ENCODE measurements around the gene BCL2. TPM values are rescaled to one million over a fixed set of nuclear protein-coding genes. Genes with fewer than 3 reads are reported as not detected.

BCL2 gene
- total RNA-seq, 1 experiment from 2014 or later, result 2.9 TPM

DNA sequence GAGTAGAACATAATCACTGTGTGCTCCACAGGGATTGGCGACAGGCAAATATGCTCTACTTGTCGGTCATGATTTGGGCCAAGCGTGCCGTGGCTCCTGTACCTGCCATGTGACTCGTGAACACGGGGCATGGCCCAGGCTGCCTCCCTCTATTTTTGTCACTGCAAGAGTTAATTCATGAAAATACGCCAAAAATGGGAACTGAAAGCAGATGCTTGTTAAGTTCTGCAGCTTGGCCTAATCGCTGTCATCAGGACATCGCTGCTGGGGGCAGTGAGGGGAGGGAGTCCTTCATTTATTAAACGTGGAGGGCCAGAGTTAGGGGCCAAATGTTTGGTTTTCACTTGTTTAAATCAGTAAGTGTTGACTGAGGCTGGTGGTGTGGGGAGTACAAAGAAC, 177.8 kb downstream of the BCL2 start:
- no peak overlapping the region for H3K27ac Mint-ChIP-seq (ENCODE audit: unreplicated experiment)
- H3K27me3 Mint-ChIP-seq (ENCODE audit: unreplicated experiment), result peaks cover 76% of the 10 kb centered on the region
- no peak for DNase-seq
- intact Hi-C loops (cut with micrococcal nuclease; ENCODE audit: unreplicated experiment), result no loop called here
- H3K4me3 Mint-ChIP-seq (ENCODE audit: low read depth, unreplicated experiment), result no peak overlapping the region
- no peaks in the 10 kb centered on the region for H3K36me3 Mint-ChIP-seq (ENCODE audit: insufficient read depth, unreplicated experiment)
- no peak for TF ChIP-seq CTCF (IDR thresholded peaks at IDR 0.05; ENCODE audit: unreplicated experiment)
- H3K4me1 Mint-ChIP-seq (ENCODE audit: low read depth, unreplicated experiment), result no peaks in the 10 kb centered on the region
- no TSS peak for BruUV-seq (replicated peaks)
- CTCF ChIA-PET, result no interaction called here
- H3K9me3 Mint-ChIP-seq (ENCODE audit: low read depth, unreplicated experiment), result no peaks in the 10 kb centered on the region

DNA sequence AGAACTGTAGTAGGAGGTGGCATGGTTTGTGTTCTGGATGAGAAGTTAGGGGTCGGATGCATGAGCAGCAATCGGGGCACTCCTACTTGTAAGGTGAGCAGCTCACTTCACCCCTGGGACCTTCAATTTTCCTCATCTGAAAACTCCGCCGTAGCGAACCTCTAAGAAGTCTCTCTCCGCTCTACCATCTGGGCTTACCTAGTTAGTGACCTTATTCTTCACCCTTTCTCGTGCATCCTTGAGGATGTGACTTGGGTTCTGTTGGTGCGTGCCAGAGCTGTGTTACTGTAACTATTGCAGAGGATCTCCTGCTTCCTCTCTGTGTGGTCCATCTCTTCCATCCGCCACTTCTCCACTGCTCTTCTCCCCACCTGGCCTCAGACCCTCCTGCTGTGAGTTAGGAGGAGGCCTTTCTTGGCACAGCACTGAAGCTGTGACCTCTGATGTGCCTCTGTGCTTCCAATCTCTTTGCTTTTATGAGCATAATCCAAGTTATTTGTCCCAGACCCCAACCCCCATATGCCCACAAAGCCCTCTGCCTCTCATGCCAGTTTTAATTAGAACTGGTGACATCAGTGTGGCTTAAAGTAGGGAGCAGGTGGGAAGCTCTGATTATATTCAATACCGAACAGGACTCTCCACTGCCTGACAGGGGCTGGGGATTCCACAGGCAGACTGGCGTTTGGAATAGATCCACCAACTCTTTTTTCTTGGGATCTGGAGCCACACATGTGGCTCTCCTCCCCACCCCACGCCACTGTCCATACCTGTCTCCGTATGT, 178.4 kb downstream of the BCL2 start:
- no TSS peak for BruUV-seq (replicated peaks)
- H3K36me3 Mint-ChIP-seq (ENCODE audit: insufficient read depth, unreplicated experiment), result no peaks in the 10 kb centered on the region
- no peaks in the 10 kb centered on the region for H3K4me1 Mint-ChIP-seq (ENCODE audit: low read depth, unreplicated experiment)
- no peak overlapping the region for H3K4me3 Mint-ChIP-seq (ENCODE audit: low read depth, unreplicated experiment)
- intact Hi-C loops (cut with micrococcal nuclease; ENCODE audit: unreplicated experiment), result no loop called here
- DNase-seq, result no peak
- peaks cover 78% of the 10 kb centered on the region for H3K27me3 Mint-ChIP-seq (ENCODE audit: unreplicated experiment)
- CTCF ChIA-PET, result no interaction called here
- TF ChIP-seq CTCF (IDR thresholded peaks at IDR 0.05; ENCODE audit: unreplicated experiment), result no peak
- H3K27ac Mint-ChIP-seq (ENCODE audit: unreplicated experiment), result no peak overlapping the region
- no peaks in the 10 kb centered on the region for H3K9me3 Mint-ChIP-seq (ENCODE audit: low read depth, unreplicated experiment)

GRCh38 chr18:63140038-63140450, 179.5 kb downstream of the BCL2 start:
- peaks cover 79% of the 10 kb centered on the region for H3K27me3 Mint-ChIP-seq (ENCODE audit: unreplicated experiment)
- H3K36me3 Mint-ChIP-seq (ENCODE audit: insufficient read depth, unreplicated experiment), result no peaks in the 10 kb centered on the region
- intact Hi-C loops (cut with micrococcal nuclease; ENCODE audit: unreplicated experiment), result no loop called here
- TF ChIP-seq CTCF (IDR thresholded peaks at IDR 0.05; ENCODE audit: unreplicated experiment), result no peak
- CTCF ChIA-PET, result no interaction called here
- no peak overlapping the region for H3K27ac Mint-ChIP-seq (ENCODE audit: unreplicated experiment)
- H3K4me1 Mint-ChIP-seq (ENCODE audit: low read depth, unreplicated experiment), result no peaks in the 10 kb centered on the region
- no peak overlapping the region for H3K4me3 Mint-ChIP-seq (ENCODE audit: low read depth, unreplicated experiment)
- no TSS peak for BruUV-seq (replicated peaks)
- no peaks in the 10 kb centered on the region for H3K9me3 Mint-ChIP-seq (ENCODE audit: low read depth, unreplicated experiment)
- DNase-seq, result no peak

GRCh38 chr18:63138436-63139340, 180.9 kb downstream of the BCL2 start:
- CTCF ChIA-PET, result no interaction called here
- DNase-seq, result no peak
- Mint-ChIP-seq H3K9me3 (ENCODE audit: low read depth, unreplicated experiment) (no peaks in the 10 kb centered on the region), H3K36me3 (ENCODE audit: insufficient read depth, unreplicated experiment) (no peaks in the 10 kb centered on the region), H3K4me3 (ENCODE audit: low read depth, unreplicated experiment) (no peak overlapping the region), H3K4me1 (ENCODE audit: low read depth, unreplicated experiment) (no peaks in the 10 kb centered on the region), H3K27ac (ENCODE audit: unreplicated experiment) (no peak overlapping the region), H3K27me3 (ENCODE audit: unreplicated experiment) (peaks cover 74% of the 10 kb centered on the region)
- TF ChIP-seq CTCF (IDR thresholded peaks at IDR 0.05; ENCODE audit: unreplicated experiment), result no peak
- BruUV-seq (replicated peaks), result no TSS peak
- intact Hi-C loops (cut with micrococcal nuclease; ENCODE audit: unreplicated experiment), result no loop called here

All from Calu3 (cell line).